Fibroblast of skin of left quadriceps (primary cell): ENCODE data around the gene CTNNA2.
A peak's percentile ranks its signal among the peaks of the same experiment; 100 is the strongest.
"Not testable (repeated sequence)": the region's sequence is repeated elsewhere in the genome, so short reads cannot be mapped to it uniquely, and the experiment has no call there.

ENCODE experiments used
- DNase-seq, 2 experiments: peaks; one replicate each; pipeline ENCODE4 v3.0.0-alpha.2; 2013; ENCODE audit warnings: low read depth in 2 of 2

Gene CTNNA2

DNA sequence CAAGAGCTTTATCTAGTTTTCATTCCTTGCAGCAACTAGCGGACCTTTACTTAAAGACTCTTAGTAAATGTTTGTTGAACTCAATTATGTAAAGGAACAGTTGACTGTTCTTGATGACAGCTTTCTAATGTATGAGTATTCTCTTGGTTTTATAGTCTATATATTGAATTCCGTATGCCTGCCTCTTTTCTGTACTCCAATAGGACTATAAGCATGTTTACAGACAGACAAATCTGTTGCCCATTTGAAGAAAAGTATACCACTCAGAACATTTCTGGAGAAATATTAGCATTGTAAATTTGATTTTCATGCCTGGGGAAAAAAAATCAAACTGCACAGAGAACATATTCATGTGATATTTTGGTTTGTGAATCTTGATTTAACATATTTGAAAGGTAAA, 682.2 kb downstream of the CTNNA2 start:
- DNase-seq = no peak

- DNase-seq = no peak
Measured at GRCh38 chr2:80198042-80198441, 685.2 kb downstream of the CTNNA2 start.

- no peak for DNase-seq
Measured at GRCh38 chr2:80199504-80199903, 686.7 kb downstream of the CTNNA2 start.

- DNase-seq = not testable (repeated sequence)
Measured at GRCh38 chr2:80203929-80204328, 691.1 kb downstream of the CTNNA2 start.

- no peak for DNase-seq
Measured at GRCh38 chr2:80205498-80205897, 692.6 kb downstream of the CTNNA2 start.

DNA sequence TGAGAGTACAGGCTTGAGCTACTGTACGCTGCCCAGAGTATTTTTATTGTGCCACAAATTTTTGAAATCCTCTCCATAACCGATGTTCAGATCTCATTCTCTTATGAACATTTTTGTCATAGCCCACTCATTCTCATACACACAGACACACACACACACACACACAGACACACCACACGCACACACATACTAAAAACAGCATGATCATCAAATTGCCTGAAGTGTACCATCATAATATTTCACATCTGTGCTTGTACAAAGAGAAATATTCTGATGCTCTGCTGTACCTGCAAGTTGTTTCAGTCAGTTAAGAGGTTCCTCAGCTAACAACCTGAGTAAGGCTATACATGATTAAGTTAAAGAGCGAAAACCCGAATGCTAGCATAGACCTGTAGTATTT, 696.6 kb downstream of the CTNNA2 start:
- no peak for DNase-seq

GRCh38 chr2:80217446-80217845, 704.6 kb downstream of the CTNNA2 start:
- no peak for DNase-seq

DNA sequence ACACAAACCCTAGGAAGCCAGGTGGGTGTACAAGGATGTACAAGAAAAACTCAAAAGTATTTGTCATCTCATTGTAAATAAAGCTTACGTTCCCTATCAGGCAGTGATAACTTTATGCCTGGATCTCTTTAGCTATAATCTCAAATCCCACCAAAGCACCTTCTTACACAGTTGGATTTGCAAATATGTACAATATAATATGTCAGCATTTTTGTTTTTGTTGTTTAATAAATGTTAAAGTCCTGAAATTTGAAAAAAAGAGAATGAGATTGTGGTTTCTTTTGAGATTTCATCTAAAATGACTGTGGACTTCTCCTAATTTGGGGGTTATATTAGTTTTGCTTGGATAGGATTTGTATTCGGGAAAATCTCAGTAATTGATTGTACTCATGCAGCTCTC, 709.8 kb downstream of the CTNNA2 start:
- DNase-seq = no peak

GRCh38 chr2:80231421-80231820, 718.6 kb downstream of the CTNNA2 start:
- DNase-seq = no peak

- no peak for DNase-seq
Measured at GRCh38 chr2:80233333-80233732, 720.5 kb downstream of the CTNNA2 start.

GRCh38 chr2:80238692-80239469, 726.0 kb downstream of the CTNNA2 start:
- peak; percentile 14 to 17 for DNase-seq

- DNase-seq = no peak
Measured at GRCh38 chr2:80242355-80242910, 729.6 kb downstream of the CTNNA2 start.

DNA sequence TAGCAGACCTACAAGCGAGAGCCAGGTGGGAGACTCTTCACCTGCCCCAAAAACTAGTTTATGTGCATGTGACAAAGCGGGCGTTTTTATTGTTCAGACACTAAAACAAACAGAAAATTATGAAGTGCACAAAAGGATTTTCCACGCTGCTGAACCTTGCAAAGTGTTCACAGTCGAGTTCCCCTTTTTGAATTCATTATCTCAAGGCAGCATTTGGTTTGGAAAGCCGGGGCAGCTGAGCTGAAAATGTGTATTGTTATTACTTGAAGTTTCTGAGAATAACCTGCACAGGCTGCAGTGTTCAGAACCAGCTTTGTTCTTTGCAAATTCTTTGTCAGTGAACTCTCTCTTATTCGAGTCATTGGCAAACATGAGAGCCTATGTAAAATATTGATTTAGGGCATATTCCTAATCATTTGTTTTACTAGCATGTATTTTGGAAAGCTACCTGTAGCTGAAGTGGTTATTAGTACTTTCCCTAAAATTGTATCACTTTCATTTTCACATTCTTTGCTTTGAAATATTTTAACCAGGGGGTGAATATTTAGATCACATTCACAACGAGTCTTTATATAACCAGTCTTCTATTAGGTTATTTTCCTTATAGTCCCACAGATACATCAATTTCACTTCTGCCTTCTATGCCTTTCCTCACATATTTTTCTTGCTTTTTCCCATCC, 732.2 kb downstream of the CTNNA2 start:
- DNase-seq = no peak

DNA sequence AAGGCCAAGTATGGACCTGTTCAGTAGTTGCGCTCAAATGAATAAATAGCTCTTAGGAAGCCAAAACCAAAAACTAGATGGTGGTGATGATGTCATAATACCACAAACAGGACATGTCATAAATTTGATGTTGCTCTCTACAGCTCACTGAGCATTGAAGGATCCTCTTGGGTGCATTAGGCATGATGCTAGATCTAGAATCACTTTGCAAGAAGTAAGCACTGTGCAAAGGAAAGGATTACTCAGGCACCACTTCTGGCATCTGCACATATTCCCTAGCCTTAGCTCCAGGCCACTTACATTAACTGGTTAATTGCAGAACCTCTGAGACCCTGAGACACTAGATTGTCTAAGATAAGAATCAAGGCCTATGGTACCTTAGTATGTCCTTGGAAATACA, 733.7 kb downstream of the CTNNA2 start:
- DNase-seq = no peak

GRCh38 chr2:80247339-80247738, 734.5 kb downstream of the CTNNA2 start:
- no peak for DNase-seq

DNA sequence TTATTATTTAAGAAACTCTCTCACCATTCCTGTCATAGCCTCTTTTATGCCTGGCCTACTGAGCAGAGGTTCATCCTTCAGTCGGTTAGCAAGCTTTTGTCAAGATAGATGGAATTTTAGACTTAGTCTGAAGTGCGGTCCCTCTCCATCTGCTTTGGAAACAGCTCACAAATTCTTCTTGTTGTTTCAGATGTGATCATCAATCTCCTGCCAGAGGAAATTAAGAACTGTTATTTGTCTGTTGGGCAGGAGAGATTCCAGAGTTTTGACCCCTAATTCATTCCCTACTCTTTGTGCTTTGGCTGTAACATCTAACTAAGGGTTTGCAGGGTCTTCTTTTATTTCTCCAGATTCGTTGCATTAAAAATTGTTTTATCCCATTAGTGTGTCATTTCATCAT, 735.3 kb downstream of the CTNNA2 start:
- no peak for DNase-seq

GRCh38 chr2:80252294-80252986, 739.6 kb downstream of the CTNNA2 start:
- no peak for DNase-seq

GRCh38 chr2:80255918-80256781, 743.3 kb downstream of the CTNNA2 start:
- DNase-seq = peak in 1 of 2 experiments; percentile 14

GRCh38 chr2:80256782-80257167, 743.9 kb downstream of the CTNNA2 start:
- no peak for DNase-seq

DNA sequence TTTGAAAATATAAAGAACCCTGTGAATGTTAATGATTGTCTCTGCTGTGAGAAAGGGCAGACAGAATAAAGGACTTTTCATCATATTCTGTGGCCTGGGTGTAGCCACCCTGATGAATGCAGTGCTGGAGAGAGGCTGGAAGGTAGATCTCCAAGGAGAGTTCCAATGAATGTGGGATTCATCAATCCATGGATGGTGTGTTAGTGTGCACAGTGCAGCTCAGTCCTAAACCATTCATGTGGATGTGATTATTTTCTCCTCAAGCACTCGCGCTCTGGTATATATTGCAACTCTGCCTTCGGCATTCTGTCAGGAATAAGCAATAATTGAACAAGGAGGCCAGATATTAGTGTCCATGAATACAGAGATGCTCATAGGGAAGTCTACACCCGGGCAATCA, 744.6 kb downstream of the CTNNA2 start:
- no peak for DNase-seq

GRCh38 chr2:80258341-80258740, 745.5 kb downstream of the CTNNA2 start:
- no peak for DNase-seq

DNA sequence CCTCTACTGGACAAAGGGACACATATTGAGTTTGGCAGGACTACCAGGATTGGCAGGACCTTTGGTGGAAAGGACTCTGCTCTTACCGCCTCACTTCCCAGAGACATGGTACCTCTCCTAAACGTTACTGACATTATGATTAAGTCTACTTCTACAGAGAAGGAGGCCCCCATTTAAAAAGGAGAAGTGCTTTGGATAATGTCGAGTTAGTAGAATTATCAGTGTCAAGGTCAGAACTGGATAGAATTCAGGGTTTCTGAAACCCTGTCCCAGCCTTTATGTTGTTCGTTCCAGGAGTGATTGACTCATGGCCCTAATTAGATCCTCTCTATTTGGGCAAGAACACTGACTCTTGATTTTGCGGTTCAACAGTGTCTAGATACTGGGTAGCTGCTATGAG, 745.9 kb downstream of the CTNNA2 start:
- DNase-seq = no peak
